WTC11 (cell line): Measurements from ENCODE around the gene GTF2F1. TPM values are rescaled to one million over a fixed set of nuclear protein-coding genes. Genes with fewer than 3 reads are reported as not detected.

Experiments used
- ATAC-seq: fragments of 200-7000 bp; cut with Tn5 transposase; 2 replicates; pipeline ENCODE4 v1.10.0; 2021; ENCODE audit warnings: mild to moderate bottlenecking, moderate library complexity
- CTCF ChIA-PET: fragments of 300-600 bp; sonication (Branson Sonifier 250); formaldehyde crosslinking; loops from one replicate; lab custom pipeline; 2021; ENCODE audit warnings: antibody characterized with exemption; lab: Charles Lee
- POLR2A ChIA-PET: fragments of 350-600 bp; sonication (Branson Sonifier 250); formaldehyde crosslinking; loops from one replicate; lab custom pipeline; 2021; ENCODE audit warnings: antibody characterized with exemption; lab: Charles Lee
- DNase-seq: peaks from one replicate; pipeline ENCODE4 v3.0.0; 2021; ENCODE audit warnings: low spot score
- H3K27ac Mint-ChIP-seq: 2 replicates; pipeline ENCODE4 v1.8.0; 2021; ENCODE audit warnings: mixed read lengths
- H3K27me3 Mint-ChIP-seq: 2 replicates; pipeline ENCODE4 v1.8.0; 2021; ENCODE audit warnings: low read depth, mild to moderate bottlenecking, moderate library complexity, mixed read lengths
- H3K36me3 Mint-ChIP-seq: 2 replicates; pipeline ENCODE4 v1.8.0; 2021; ENCODE audit warnings: mixed read lengths
- H3K4me1 Mint-ChIP-seq: 2 replicates; pipeline ENCODE4 v1.8.0; 2022; ENCODE audit warnings: mixed read lengths
- H3K4me3 Mint-ChIP-seq: 2 replicates; pipeline ENCODE4 v1.8.0; 2021; ENCODE audit warnings: mild to moderate bottlenecking, moderate library complexity, mixed read lengths
- H3K9me3 Mint-ChIP-seq: 2 replicates; pipeline ENCODE4 v1.8.0; 2021; ENCODE audit warnings: mixed read lengths
- ARID4B ChIP-seq: sonication (generic); formaldehyde crosslinking; IDR thresholded peaks from 2 replicates; pipeline ENCODE4 v1.8.0; 2023; ENCODE audit warnings: missing genetic modification reagents, mild to moderate bottlenecking, borderline replicate concordance
- CREM ChIP-seq: sonication (generic); formaldehyde crosslinking; IDR thresholded peaks from 2 replicates; pipeline ENCODE4 v1.8.1; 2022; ENCODE audit warnings: mild to moderate bottlenecking, missing genetic modification reagents, moderate library complexity
- ELF4 ChIP-seq: sonication (generic); formaldehyde crosslinking; IDR thresholded peaks from 2 replicates; pipeline ENCODE4 v1.8.1; 2022; ENCODE audit warnings: low read depth, mild to moderate bottlenecking, moderate library complexity, missing genetic modification reagents
- ETV6 ChIP-seq: sonication (generic); formaldehyde crosslinking; IDR thresholded peaks from 2 replicates; pipeline ENCODE4 v1.8.1; 2022; ENCODE audit warnings: mild to moderate bottlenecking, missing genetic modification reagents
- FOXK1 ChIP-seq: sonication (generic); formaldehyde crosslinking; IDR thresholded peaks from 2 replicates; pipeline ENCODE4 v1.8.0; 2022; ENCODE audit warnings: mild to moderate bottlenecking, moderate library complexity, missing genetic modification reagents
- KAT7 ChIP-seq: sonication (generic); formaldehyde crosslinking; IDR thresholded peaks from 2 replicates; pipeline ENCODE4 v1.8.1; 2023; ENCODE audit warnings: missing genetic modification reagents, mild to moderate bottlenecking, borderline replicate concordance
- NR3C1 ChIP-seq: sonication (generic); formaldehyde crosslinking; conservative IDR thresholded peaks from 2 replicates; pipeline ENCODE4 v1.8.1; 2023; ENCODE audit warnings: low read depth, mild to moderate bottlenecking, missing genetic modification reagents
- SMAD4 ChIP-seq: sonication (generic); formaldehyde crosslinking; IDR thresholded peaks from 2 replicates; pipeline ENCODE4 v1.8.0; 2022; ENCODE audit warnings: mild to moderate bottlenecking, missing genetic modification reagents
- TCF7 ChIP-seq: sonication (generic); formaldehyde crosslinking; IDR thresholded peaks from 2 replicates; pipeline ENCODE4 v1.8.0; 2022; ENCODE audit warnings: mild to moderate bottlenecking, low read depth, missing genetic modification reagents, moderate library complexity
- TEAD1 ChIP-seq: sonication (generic); formaldehyde crosslinking; IDR thresholded peaks from 2 replicates; pipeline ENCODE4 v1.8.0; 2022; ENCODE audit warnings: mild to moderate bottlenecking, missing genetic modification reagents
- ZNF121 ChIP-seq: sonication (generic); formaldehyde crosslinking; IDR thresholded peaks from 2 replicates; pipeline ENCODE4 v1.8.0; 2023; ENCODE audit warnings: missing genetic modification reagents
- ZNF396 ChIP-seq: fragments of 250-450 bp; sonication (Bioruptor Pico); IDR thresholded peaks from 2 replicates; pipeline ENCODE4 v1.8.0; 2021; ENCODE audit warnings: mild to moderate bottlenecking, moderate library complexity, borderline replicate concordance
- ZNF671 ChIP-seq: fragments of 250-450 bp; sonication (Bioruptor Pico); IDR thresholded peaks from 2 replicates; pipeline ENCODE4 v1.8.0; 2021; ENCODE audit warnings: mild to moderate bottlenecking
- total RNA-seq: library from RNA; stranded (reverse); gene quantifications from 3 replicates; pipeline ENCODE4 v1.2.3, GENCODE V29; 2021
- TF ChIP-seq, protein P1 (sequence below): sonication (generic); formaldehyde crosslinking; IDR thresholded peaks from 2 replicates; pipeline ENCODE4 v1.8.1; 2023; ENCODE audit warnings: mild to moderate bottlenecking, missing genetic modification reagents, moderate library complexity
- TF ChIP-seq, protein P2 (sequence below): fragments of 250-450 bp; sonication (Bioruptor Pico); IDR thresholded peaks from 2 replicates; pipeline ENCODE4 v1.8.0; 2021; ENCODE audit warnings: mild to moderate bottlenecking
- TF ChIP-seq, protein P3 (sequence below): fragments of 250-450 bp; sonication (Bioruptor Pico); IDR thresholded peaks from 2 replicates; pipeline ENCODE4 v1.9.0; 2021; ENCODE audit warnings: moderate library complexity, mild to moderate bottlenecking, inconsistent platforms, borderline replicate concordance

Gene GTF2F1
- total RNA-seq, 1 experiment from 2014 or later, result 62.4 TPM

GRCh38 chr19:6381030-6381750, 11.8 kb downstream of the GTF2F1 start:
- POLR2A ChIA-PET, result no interaction called here
- H3K4me1 Mint-ChIP-seq, result 0 out of 2 replicates have a peak, but pooled peaks cover 3% of the 10 kb centered on the region
- H3K4me3 Mint-ChIP-seq, result no peak overlapping the region
- TF ChIP-seq TCF7 (CRISPR knock-in tag), result no peak
- TF ChIP-seq, protein P1, sequence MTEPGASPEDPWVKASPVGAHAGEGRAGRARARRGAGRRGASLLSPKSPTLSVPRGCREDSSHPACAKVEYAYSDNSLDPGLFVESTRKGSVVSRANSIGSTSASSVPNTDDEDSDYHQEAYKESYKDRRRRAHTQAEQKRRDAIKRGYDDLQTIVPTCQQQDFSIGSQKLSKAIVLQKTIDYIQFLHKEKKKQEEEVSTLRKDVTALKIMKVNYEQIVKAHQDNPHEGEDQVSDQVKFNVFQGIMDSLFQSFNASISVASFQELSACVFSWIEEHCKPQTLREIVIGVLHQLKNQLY (CRISPR knock-in tag), result no peak
- TF ChIP-seq, protein P2, sequence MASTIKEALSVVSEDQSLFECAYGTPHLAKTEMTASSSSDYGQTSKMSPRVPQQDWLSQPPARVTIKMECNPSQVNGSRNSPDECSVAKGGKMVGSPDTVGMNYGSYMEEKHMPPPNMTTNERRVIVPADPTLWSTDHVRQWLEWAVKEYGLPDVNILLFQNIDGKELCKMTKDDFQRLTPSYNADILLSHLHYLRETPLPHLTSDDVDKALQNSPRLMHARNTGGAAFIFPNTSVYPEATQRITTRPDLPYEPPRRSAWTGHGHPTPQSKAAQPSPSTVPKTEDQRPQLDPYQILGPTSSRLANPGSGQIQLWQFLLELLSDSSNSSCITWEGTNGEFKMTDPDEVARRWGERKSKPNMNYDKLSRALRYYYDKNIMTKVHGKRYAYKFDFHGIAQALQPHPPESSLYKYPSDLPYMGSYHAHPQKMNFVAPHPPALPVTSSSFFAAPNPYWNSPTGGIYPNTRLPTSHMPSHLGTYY (CRISPR knock-in tag), result no peak
- no peak for TF ChIP-seq SMAD4 (CRISPR knock-in tag)
- no peak for TF ChIP-seq ELF4 (CRISPR knock-in tag)
- no peak for TF ChIP-seq ZNF396 (CRISPR knock-in tag)
- TF ChIP-seq NR3C1, result no peak
- no peak for TF ChIP-seq FOXK1 (CRISPR knock-in tag)
- TF ChIP-seq ARID4B (CRISPR knock-in tag), result no peak
- no peak for TF ChIP-seq ETV6
- no peak for TF ChIP-seq KAT7 (CRISPR knock-in tag)
- no peak for TF ChIP-seq ZNF671 (CRISPR knock-in tag)
- TF ChIP-seq ZNF121, result no peak
- no peak for TF ChIP-seq TEAD1 (CRISPR knock-in tag)
- peaks cover 5% of the 10 kb centered on the region; the same call in 1 of the 2 replicates for H3K9me3 Mint-ChIP-seq
- no peak overlapping the region for H3K27ac Mint-ChIP-seq
- DNase-seq (no peak), ATAC-seq (no peak)
- no peaks in the 10 kb centered on the region for H3K27me3 Mint-ChIP-seq
- H3K36me3 Mint-ChIP-seq, result peaks cover 48% of the 10 kb centered on the region
- CTCF ChIA-PET, result interaction anchor here (0.5 kb wide), 1 partner anchor 20 kb away, joined by 5 read pairs; the partner anchor contains the start of gene CLPP

GRCh38 chr19:6379744-6380143, 13.2 kb downstream of the GTF2F1 start:
- H3K27me3 Mint-ChIP-seq, result no peaks in the 10 kb centered on the region
- H3K4me1 Mint-ChIP-seq, result peaks cover 6% of the 10 kb centered on the region; the same call in 1 of the 2 replicates
- H3K9me3 Mint-ChIP-seq, result peaks cover 5% of the 10 kb centered on the region; the same call in 1 of the 2 replicates
- TF ChIP-seq TEAD1 (CRISPR knock-in tag) (no peak), SMAD4 (CRISPR knock-in tag) (no peak), CREM (CRISPR knock-in tag) (no peak)
- TF ChIP-seq, protein P3, sequence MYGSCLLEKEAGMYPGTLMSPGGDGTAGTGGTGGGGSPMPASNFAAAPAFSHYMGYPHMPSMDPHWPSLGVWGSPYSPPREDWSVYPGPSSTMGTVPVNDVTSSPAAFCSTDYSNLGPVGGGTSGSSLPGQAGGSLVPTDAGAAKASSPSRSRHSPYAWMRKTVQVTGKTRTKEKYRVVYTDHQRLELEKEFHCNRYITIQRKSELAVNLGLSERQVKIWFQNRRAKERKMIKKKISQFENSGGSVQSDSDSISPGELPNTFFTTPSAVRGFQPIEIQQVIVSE, result no peak
- DNase-seq, result no peak
- ATAC-seq, result no peak
- ChIA-PET CTCF (no interaction called here), POLR2A (no interaction called here)
- H3K36me3 Mint-ChIP-seq, result peaks cover 40% of the 10 kb centered on the region
- no peak overlapping the region for H3K27ac Mint-ChIP-seq
- no peak overlapping the region for H3K4me3 Mint-ChIP-seq
